GM12801 (cell line): Measurements from ENCODE around the gene LILRB2.

Experiments
- TF ChIP-seq, protein P1 (sequence below): IDR thresholded peaks from one replicate; pipeline ENCODE4 v1.5.1; 2011; ENCODE audit warnings: control low read depth; ENCODE audit not compliant: insufficient read length; ENCODE audit errors: extremely low read depth

LILRB2 gene

DNA sequence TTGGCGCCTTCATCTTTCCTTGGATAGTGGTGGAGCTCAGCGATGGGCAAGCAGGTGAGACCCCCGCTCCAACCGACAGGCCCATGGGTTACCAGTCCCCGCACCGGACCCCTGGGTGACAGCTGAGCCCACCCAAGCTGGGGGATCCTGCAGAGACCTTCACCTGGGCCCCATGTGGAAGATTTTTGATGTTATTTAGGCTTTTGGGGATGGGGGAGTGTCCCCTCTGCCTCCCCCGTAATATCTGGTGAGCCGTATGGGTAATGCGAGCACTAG, 37.0 kb upstream of the LILRB2 start:
- TF ChIP-seq, protein P1, sequence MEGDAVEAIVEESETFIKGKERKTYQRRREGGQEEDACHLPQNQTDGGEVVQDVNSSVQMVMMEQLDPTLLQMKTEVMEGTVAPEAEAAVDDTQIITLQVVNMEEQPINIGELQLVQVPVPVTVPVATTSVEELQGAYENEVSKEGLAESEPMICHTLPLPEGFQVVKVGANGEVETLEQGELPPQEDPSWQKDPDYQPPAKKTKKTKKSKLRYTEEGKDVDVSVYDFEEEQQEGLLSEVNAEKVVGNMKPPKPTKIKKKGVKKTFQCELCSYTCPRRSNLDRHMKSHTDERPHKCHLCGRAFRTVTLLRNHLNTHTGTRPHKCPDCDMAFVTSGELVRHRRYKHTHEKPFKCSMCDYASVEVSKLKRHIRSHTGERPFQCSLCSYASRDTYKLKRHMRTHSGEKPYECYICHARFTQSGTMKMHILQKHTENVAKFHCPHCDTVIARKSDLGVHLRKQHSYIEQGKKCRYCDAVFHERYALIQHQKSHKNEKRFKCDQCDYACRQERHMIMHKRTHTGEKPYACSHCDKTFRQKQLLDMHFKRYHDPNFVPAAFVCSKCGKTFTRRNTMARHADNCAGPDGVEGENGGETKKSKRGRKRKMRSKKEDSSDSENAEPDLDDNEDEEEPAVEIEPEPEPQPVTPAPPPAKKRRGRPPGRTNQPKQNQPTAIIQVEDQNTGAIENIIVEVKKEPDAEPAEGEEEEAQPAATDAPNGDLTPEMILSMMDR = no peak

DNA sequence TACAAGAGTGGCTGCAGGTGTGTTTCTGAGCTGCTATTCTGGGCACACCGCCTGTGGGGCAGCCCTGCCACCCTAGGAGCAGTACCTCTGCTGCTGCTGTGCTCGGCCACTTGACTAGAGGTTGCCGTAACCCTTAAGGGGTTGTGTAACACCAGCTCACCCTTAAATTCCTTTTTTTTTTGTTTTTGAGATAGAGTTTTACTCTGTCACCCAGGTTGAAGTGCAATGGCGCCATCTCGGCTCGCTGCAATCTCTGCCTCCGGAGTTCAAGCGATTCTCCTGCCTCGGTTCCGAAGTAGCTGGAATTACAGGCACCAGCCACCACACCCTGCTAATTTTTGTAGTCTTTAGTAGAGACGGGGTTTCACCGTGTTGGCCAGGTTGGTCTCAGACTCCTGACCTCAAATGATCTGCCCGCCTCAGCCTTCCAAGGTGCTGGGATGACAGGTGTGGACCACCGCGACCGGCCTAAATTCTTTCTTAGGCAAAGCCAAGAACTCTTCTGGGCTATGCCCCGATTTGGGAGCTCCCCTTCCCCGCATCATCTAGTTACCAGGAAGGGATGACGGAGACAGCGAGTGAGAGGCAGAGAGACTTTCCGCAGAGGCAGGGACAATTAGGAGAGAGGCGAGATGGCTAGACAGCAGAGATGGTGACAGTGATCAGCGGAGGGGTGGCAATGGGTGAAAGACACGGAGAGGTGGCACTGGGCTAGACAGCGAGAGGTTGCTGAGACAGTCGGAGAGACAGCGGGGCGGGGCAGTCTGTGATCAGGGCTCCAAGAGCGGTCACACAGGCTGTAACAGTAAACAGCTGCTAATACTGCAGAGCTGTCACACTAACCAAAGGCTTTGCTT, 36.4 kb upstream of the LILRB2 start:
- TF ChIP-seq, protein P1 = no peak

DNA sequence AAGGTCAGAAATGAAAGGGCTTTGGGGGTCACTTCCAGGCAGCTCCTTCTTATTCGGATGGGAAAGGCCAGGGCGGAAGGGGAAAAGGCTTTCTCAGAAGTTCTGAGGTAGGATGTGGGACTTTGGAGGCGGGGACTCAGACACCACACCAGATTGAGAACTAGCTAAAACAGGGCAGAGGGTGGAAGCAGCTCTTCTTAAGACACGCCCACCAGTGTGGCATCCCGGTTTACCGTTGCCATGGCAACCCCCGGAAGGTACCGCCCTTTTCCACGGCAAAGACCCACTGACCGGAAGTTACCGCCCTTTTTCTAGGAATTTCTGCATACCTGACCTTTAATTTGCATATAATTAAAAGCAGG, 35.8 kb upstream of the LILRB2 start:
- TF ChIP-seq, protein P1 = no peak

DNA sequence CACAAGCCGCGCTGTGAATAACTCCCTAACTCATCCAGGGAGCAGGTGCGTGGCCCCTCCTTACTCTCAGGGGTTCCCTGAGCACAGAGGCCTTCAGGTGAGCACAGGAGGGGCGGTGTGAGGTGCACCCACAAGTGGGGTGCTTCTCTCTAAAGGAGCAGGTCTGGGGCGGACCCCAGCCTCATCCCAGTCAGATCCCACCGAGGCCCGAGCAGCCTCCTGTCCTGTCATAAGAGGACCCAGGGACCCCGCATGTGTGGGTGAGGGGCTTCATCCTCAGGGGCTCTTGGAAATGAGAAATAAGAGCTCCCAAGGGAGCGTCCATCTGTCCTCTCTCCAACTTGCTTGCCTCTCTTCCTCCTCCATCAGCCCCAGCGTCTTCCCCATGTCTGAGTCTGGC, 35.0 kb upstream of the LILRB2 start:
- TF ChIP-seq, protein P1 = no peak

DNA sequence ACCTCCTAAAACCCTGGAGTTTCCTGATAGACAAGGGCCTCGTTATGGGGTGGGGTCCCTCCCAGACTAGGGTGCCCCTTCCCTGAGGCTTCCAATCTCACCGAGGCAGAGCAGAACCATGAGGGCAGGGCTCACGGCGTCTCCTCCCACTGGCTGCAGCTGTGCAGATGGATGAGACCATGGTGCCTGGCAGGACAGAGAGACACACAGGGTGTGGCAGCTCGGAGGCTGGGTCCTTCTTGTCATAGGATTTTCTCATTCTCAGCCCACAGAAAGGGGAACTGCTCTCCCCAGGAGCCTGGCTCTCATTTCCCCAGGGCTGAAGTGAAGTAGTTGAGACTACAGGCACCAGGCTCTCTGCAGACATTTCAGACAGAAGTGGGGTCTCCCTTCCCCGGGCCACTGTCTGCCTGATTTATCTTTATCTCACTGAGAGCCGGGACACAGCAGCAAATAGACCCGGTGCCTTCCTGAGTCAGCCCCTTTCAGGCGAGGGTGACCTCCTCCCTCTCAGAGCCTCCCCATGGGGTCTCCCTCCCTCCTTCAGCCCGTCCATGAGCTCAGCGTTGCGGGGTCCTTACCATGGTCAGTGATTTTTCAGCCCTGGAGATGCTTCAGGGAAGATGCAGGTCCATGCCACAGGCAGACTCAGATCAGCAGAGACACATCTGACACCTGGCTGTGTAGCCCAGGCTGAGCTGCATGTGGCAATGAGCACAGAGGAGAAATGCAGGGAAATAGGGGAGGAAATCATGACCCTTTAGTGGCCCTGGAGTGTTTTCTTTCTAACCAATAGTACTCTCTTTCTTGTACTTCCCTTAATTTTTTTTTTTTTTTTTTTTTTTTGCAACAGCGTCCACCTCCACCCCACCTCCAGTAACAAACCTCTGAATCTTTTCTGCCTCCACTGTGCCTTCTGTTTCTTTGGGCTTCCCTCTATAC, 31.8 kb upstream of the LILRB2 start, which contains the start of gene LILRA5:
Gene LILRA5, minus strand, starts transcription at position 731 of the 942 bp plus-strand sequence. Its CDS starts 147 bp downstream, at position 584.
- TF ChIP-seq, protein P1 = no peak

DNA sequence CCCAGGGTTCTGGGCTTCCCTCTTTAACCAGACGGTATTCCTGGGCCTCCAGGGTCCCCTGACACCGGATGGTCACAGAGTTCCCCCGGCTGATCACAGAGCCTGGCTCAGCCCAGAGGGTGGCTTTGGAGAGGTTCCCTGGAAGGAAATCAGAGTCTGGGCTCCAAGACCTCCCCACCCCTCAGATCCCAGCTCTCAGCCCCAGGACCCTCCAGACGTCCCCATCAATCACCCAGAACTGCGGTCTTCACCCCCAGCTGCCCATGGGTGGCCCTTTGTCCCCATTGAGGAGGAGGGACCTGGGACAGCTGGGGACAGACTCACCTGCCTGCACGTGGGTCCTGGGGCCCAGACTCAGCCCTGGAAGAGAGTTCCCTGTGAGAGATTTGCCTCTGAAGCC, 31.1 kb upstream of the LILRB2 start:
- TF ChIP-seq, protein P1 = no peak

DNA sequence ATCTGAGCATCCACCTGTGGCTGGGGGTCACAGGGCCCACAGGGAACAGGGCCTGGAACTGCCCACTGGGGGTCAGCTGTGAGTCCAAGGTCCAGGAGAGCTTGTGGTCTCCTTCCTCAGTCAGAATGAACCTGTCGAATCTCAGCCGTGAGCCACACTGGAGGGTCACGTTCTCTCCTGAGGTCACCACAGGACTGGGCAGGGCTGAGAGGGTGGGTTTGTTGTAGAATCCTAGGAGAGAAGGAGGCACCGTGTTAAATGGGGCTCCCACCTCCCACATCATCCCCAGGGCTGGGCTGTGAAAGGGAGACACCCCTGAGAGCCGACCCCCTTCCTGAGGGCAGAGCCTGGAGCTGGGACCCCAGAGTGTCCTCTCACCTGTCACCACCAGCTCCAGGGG, 30.6 kb upstream of the LILRB2 start:
- TF ChIP-seq, protein P1 = no peak
